ENCODE measurements around the gene NEBL. TPM values are rescaled to one million over a fixed set of nuclear protein-coding genes. Genes with fewer than 3 reads are reported as not detected.

NEBL gene
- total and polyA plus RNA-seq, 4 donors: 0.18 to 4.3 (median 1.5) TPM

DNA sequence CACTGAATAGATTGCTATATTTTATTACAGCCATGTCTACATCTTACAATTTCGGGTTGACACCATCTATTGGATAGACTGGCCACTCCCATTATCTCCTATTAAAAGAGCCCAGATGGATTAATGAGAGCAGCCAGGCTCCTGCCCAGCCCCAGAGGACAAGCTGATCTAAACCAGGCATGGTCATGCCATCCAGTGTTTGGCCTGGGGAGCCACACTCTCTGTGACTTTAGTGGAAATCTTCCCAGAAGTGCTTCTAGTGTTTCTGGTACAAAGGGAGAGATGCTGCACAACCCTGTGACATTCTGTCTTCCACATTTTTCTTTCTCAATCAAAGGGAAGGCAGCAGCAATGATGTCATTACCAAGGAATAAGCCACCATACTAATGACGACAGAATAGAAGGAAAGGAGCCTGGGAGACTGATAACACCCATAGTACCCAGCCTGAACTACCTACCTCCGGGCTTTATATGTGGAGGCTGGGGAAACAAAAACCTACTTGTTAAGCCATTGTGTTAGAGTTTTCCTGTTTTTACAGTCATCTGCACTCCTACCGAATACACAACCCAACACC is 5.0 kb downstream of the NEBL start:
- 88 to 93% methylated on average over 4 of the region's 4 CpGs for WGBS, 2 donors
- Histone ChIP-seq H3K9me3 (ENCODE audit: control insufficient read depth, low read length) (no peaks in the 10 kb centered on the region), H3K27ac (ENCODE audit: low read depth in 1 of 2, low read length in 2 of 2) (no peak overlapping the region), H3K4me1 (ENCODE audit: control insufficient read depth in 1 of 2, insufficient read depth in 2 of 2, low read length in 2 of 2) (no peaks in the 10 kb centered on the region), H3K4me3 (ENCODE audit: low read length in 2 of 2) (no peak overlapping the region), H3K27me3 (ENCODE audit: control insufficient read depth in 1 of 2, insufficient read depth in 2 of 2, low read length in 1 of 2) (no peaks in the 10 kb centered on the region), H3K36me3 (ENCODE audit: control insufficient read depth in 1 of 2, insufficient read depth in 2 of 2, low read length in 1 of 2) (no peaks in the 10 kb centered on the region)
- intact Hi-C loops (cut with DNase I): no loop called here
- DNase-seq (no peak), ATAC-seq (ENCODE audit: low FRiP score) (no peak)

DNA sequence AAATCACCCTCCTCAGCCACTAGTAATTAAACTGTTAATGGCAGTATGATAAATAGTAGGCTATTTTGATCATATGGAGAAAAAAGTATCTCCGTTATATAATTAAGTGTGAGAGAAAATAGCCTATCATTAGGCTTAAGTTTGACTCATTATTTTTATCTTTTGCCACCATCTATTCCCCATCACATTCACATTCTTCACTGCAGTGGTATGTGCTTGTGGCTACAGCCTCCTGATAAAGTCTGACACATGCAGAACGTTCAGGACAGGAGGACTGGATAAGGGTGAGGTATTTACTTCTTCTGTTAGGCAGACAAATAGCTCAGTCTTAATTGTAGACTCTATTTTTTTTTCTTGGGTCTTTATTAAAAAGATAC is 5.8 kb downstream of the NEBL start:
- Histone ChIP-seq H3K36me3 (ENCODE audit: control insufficient read depth in 1 of 2, insufficient read depth in 2 of 2, low read length in 1 of 2) (no peaks in the 10 kb centered on the region), H3K27ac (ENCODE audit: low read depth in 1 of 2, low read length in 2 of 2) (no peak overlapping the region), H3K4me1 (ENCODE audit: control insufficient read depth in 1 of 2, insufficient read depth in 2 of 2, low read length in 2 of 2) (no peaks in the 10 kb centered on the region), H3K4me3 (ENCODE audit: low read length in 2 of 2) (no peak overlapping the region), H3K9me3 (ENCODE audit: control insufficient read depth, low read length) (no peaks in the 10 kb centered on the region), H3K27me3 (ENCODE audit: control insufficient read depth in 1 of 2, insufficient read depth in 2 of 2, low read length in 1 of 2) (no peaks in the 10 kb centered on the region)
- intact Hi-C loops (cut with DNase I): no loop called here
- 52 to 55% methylated on average over 2 of the region's 2 CpGs for WGBS, 2 donors
- DNase-seq: no peak
- no peak for ATAC-seq (ENCODE audit: low FRiP score)

DNA sequence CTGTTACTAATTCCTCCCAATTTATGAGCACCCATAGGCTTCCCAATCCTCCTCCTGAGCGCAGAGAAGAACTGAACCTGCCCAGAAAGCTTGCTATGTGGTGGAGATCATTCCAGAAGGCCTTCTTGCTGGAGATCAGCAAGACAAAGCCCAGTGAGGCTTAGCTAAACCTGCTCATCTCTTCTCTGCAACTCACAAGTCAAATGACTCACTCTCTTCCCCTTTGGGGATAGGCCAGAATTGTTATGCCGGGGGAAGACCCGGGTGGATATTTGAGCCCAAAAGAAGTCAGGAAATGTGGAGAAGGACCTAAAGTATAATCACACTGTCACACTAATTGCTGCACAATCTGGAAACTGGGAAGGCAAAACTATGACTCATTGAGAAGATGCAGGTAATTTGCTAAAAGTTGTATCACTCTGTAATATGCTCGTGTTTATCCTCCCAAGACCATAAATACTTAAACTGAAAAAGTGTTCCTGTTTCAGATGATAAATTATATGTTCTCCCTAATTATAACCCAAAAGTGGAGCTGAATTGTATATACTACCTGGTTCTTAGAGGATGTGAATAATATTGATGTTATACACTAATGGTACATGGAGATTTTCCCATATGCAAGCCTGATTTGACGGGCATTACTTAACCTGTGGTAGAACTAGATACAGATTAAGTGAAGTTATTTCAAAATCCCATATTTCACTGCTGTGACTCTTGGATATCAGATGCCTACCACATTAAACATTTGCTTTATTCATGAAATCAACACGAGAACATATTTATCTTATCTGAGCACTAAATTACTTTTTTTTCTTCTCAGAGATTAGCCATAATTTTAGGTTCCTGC is 6.4 kb downstream of the NEBL start:
- WGBS, 2 donors: 71 to 75% methylated on average over 6 of the region's 6 CpGs
- DNase-seq (no peak), ATAC-seq (ENCODE audit: low FRiP score) (no peak)
- Histone ChIP-seq H3K36me3 (ENCODE audit: control insufficient read depth in 1 of 2, insufficient read depth in 2 of 2, low read length in 1 of 2) (no peaks in the 10 kb centered on the region), H3K4me3 (ENCODE audit: low read length in 2 of 2) (no peak overlapping the region), H3K27me3 (ENCODE audit: control insufficient read depth in 1 of 2, insufficient read depth in 2 of 2, low read length in 1 of 2) (no peaks in the 10 kb centered on the region), H3K4me1 (ENCODE audit: control insufficient read depth in 1 of 2, insufficient read depth in 2 of 2, low read length in 2 of 2) (no peaks in the 10 kb centered on the region), H3K9me3 (ENCODE audit: control insufficient read depth, low read length) (no peaks in the 10 kb centered on the region), H3K27ac (ENCODE audit: low read depth in 1 of 2, low read length in 2 of 2) (no peak overlapping the region)
- intact Hi-C loops (cut with DNase I): no loop called here

DNA sequence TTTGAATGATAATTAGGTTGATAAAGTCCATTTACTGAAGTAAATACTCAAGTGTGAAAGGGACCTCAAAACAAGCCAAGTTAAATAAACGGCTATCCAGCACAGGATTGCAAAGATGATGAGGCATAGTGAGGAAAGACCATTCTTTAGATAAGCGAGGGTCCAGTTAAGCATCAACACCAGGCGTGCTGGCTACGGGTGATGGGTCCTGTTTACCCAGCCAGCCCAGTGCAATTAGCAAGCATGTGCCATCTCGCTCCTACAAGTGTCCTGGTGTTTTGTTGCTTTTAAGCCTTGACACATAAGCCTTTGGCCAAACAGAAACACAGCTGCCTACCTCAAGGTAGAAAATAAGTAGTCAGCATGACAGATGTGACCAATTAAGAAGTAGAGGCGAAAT is 7.1 kb downstream of the NEBL start:
- DNase-seq (no peak), ATAC-seq (ENCODE audit: low FRiP score) (no peak)
- 62 to 64% methylated on average over 6 of the region's 6 CpGs for WGBS, 2 donors
- Histone ChIP-seq H3K36me3 (ENCODE audit: control insufficient read depth in 1 of 2, insufficient read depth in 2 of 2, low read length in 1 of 2) (no peaks in the 10 kb centered on the region), H3K4me1 (ENCODE audit: control insufficient read depth in 1 of 2, insufficient read depth in 2 of 2, low read length in 2 of 2) (no peaks in the 10 kb centered on the region), H3K9me3 (ENCODE audit: control insufficient read depth, low read length) (no peaks in the 10 kb centered on the region), H3K27ac (ENCODE audit: low read depth in 1 of 2, low read length in 2 of 2) (no peak overlapping the region), H3K4me3 (ENCODE audit: low read length in 2 of 2) (no peak overlapping the region), H3K27me3 (ENCODE audit: control insufficient read depth in 1 of 2, insufficient read depth in 2 of 2, low read length in 1 of 2) (no peaks in the 10 kb centered on the region)
- intact Hi-C loops (cut with DNase I): no loop called here

DNA sequence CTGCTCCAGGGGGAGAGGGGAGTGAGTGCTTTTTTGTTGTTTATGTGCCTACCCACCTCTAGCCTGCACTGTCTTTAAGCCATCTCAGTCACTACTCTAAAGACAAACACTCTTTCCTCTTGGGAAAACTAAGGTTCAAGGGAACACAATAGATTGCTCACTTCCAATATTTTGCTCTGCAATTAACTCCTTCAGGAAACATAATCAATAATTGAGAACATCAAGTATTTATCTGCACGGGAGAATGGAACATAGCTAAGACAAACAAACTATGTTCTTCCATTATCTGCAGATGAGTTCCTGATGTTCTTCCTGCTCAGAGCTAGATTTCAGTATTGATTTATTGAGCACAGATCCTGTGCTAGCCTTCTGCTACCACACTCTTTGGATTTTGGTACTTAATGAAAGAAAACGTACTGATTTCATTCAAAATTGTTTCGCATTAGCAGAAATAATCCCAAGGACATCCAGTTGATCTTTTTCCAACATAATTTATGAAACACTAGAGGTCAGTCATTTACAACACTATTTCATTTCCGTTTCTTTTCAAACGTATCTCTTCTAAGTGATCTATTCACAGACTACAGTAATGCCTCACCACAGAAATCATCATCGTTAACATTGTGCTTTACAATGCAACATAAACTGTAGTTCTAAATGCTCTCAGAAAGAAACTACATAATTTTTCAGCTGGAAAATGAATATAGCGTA is 8.3 kb downstream of the NEBL start:
- Histone ChIP-seq H3K4me3 (ENCODE audit: low read length in 2 of 2) (no peak overlapping the region), H3K27me3 (ENCODE audit: control insufficient read depth in 1 of 2, insufficient read depth in 2 of 2, low read length in 1 of 2) (no peaks in the 10 kb centered on the region), H3K27ac (ENCODE audit: low read depth in 1 of 2, low read length in 2 of 2) (no peak overlapping the region), H3K9me3 (ENCODE audit: control insufficient read depth, low read length) (no peaks in the 10 kb centered on the region), H3K4me1 (ENCODE audit: control insufficient read depth in 1 of 2, insufficient read depth in 2 of 2, low read length in 2 of 2) (no peaks in the 10 kb centered on the region), H3K36me3 (ENCODE audit: control insufficient read depth in 1 of 2, insufficient read depth in 2 of 2, low read length in 1 of 2) (no peaks in the 10 kb centered on the region)
- intact Hi-C loops (cut with DNase I): no loop called here
- DNase-seq (no peak), ATAC-seq (ENCODE audit: low FRiP score) (no peak)
- 44 to 45% methylated on average over 7 of the region's 7 CpGs for WGBS, 2 donors

DNA sequence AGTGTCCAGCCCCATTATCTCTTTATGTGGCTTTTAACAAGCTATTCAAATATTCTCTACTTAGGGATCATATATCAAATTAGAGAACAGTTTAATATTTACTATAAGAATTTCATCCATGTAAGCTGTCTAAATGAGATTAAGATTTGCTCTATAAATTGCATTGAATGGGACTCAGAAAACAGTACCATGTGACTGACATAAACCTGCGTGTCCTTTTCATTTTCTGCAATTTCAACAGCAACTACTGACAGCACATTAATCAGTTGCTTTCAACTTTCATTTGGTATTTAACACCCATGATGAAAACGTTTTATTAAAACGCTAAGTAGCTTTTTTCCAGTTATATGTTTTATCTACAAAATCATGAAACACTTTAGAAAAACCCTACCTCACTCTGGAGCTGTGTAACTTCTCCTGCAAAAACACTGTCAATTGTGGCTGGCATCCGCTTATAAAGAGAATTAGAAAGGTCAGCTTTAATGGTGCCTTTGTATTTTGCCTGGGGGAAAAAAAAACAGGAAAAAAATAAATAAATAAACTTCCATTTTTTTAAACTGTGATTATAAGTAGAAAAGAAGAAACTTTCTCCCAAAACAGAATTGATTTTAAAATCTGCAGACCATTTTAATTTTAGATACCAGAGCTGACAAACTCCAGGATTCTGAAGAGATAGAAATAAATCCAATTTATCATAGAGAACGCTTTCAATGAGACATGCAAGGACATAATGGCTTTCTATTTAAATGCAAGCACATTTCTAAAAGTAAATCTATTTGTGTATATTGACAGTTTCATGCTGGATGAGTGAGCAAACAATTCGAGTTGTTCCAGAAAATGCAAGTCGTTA is 9.2 kb downstream of the NEBL start:
- WGBS, 2 donors: 63% methylated on average over 7 of the region's 7 CpGs
- H3K27ac ChIP-seq (ENCODE audit: low read depth in 1 of 2, low read length in 2 of 2): no peak overlapping the region
- no peak overlapping the region for H3K4me3 ChIP-seq (ENCODE audit: low read length in 2 of 2)
- no peaks in the 10 kb centered on the region for H3K27me3 ChIP-seq (ENCODE audit: control insufficient read depth in 1 of 2, insufficient read depth in 2 of 2, low read length in 1 of 2)
- intact Hi-C loops (cut with DNase I): no loop called here
- DNase-seq (no peak), ATAC-seq (ENCODE audit: low FRiP score) (no peak)
- H3K36me3 ChIP-seq (ENCODE audit: control insufficient read depth in 1 of 2, insufficient read depth in 2 of 2, low read length in 1 of 2): no peaks in the 10 kb centered on the region
- no peaks in the 10 kb centered on the region for H3K4me1 ChIP-seq (ENCODE audit: control insufficient read depth in 1 of 2, insufficient read depth in 2 of 2, low read length in 2 of 2)
- no peaks in the 10 kb centered on the region for H3K9me3 ChIP-seq (ENCODE audit: control insufficient read depth, low read length)

DNA sequence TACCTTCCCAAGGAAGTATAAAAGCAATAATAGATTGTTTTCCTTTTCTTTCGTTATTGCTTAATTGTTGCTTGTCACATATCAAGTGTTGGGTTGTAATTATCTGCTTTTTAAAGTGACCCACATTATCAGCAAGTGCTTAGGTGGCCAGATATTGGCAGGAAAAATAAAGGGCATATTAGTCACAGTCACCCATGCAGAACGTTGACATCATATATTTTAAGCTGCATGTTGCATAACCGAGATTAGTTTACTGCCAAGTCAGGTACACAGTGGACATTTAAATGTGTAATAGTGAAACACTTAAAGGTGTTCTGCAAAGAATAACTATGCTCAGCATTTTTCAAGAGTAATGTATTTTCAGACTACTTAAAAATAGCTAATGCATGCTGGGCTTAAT is 11.4 kb downstream of the NEBL start:
- Histone ChIP-seq H3K27ac (ENCODE audit: low read depth in 1 of 2, low read length in 2 of 2) (no peak overlapping the region), H3K36me3 (ENCODE audit: control insufficient read depth in 1 of 2, insufficient read depth in 2 of 2, low read length in 1 of 2) (no peaks in the 10 kb centered on the region), H3K9me3 (ENCODE audit: control insufficient read depth, low read length) (no peaks in the 10 kb centered on the region), H3K27me3 (ENCODE audit: control insufficient read depth in 1 of 2, insufficient read depth in 2 of 2, low read length in 1 of 2) (no peaks in the 10 kb centered on the region), H3K4me1 (ENCODE audit: control insufficient read depth in 1 of 2, insufficient read depth in 2 of 2, low read length in 2 of 2) (no peaks in the 10 kb centered on the region), H3K4me3 (ENCODE audit: low read length in 2 of 2) (no peak overlapping the region)
- WGBS, 2 donors: 26% methylated on average over 3 of the region's 3 CpGs
- intact Hi-C loops (cut with DNase I): no loop called here
- DNase-seq (no peak), ATAC-seq (ENCODE audit: low FRiP score) (no peak)

DNA sequence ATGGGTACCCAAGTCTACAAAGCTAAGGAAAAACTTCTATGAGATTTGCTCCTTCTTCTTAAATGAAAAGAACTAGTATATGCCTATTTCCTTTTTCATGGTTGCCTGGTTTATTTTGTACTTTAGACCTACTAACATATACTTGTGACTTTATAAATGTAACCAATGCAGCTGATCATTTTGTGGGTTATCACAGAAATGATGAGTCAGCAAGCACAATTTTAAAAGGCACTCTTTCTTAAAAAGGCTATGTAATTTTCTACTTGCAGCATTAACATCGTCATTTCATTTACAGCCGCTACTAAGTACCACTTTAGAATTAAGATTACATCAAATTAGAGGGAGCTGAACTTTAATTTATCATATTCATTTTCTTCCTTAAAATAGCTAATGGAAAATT is 13.6 kb downstream of the NEBL start:
- no peak for DNase-seq
- Histone ChIP-seq H3K36me3 (ENCODE audit: control insufficient read depth in 1 of 2, insufficient read depth in 2 of 2, low read length in 1 of 2) (no peaks in the 10 kb centered on the region), H3K4me3 (ENCODE audit: low read length in 2 of 2) (no peak overlapping the region), H3K27me3 (ENCODE audit: control insufficient read depth in 1 of 2, insufficient read depth in 2 of 2, low read length in 1 of 2) (no peaks in the 10 kb centered on the region), H3K9me3 (ENCODE audit: control insufficient read depth, low read length) (no peaks in the 10 kb centered on the region), H3K4me1 (ENCODE audit: control insufficient read depth in 1 of 2, insufficient read depth in 2 of 2, low read length in 2 of 2) (no peaks in the 10 kb centered on the region), H3K27ac (ENCODE audit: low read depth in 1 of 2, low read length in 2 of 2) (no peak overlapping the region)
- 93 to 95% methylated on average over 2 of the region's 2 CpGs for WGBS, 2 donors
- ATAC-seq (ENCODE audit: low FRiP score): no peak
- intact Hi-C loops (cut with DNase I): no loop called here
